Stomach (tissue), 4 donors: ENCODE results near the gene CTTNBP2.

Experiments used
- CTCF ChIP-seq, 7 experiments: fragments of 450-650 bp in 4 of 7; fragments of 200-600 bp in 3 of 7; sonication (generic) in 3 of 7; IDR thresholded peaks; one replicate each; pipeline ENCODE4 v1.5.1; 2016 to 2019; ENCODE audit warnings: antibody characterized with exemption in 7 of 7, control low read depth in 2 of 7, mild to moderate bottlenecking in 1 of 7
- EP300 ChIP-seq: sonication (generic); formaldehyde crosslinking; IDR thresholded peaks from one replicate; pipeline ENCODE4 v1.6.1; 2017; ENCODE audit warnings: antibody characterized with exemption

GRCh38 chr7:117685795-117686194 is 187.4 kb downstream of the CTTNBP2 start:
- TF ChIP-seq CTCF (IDR thresholded peaks at IDR 0.05): no peak
- no peak for TF ChIP-seq EP300
